ENCODE measurements around the gene RNF157. TPM values are rescaled to one million over a fixed set of nuclear protein-coding genes. Genes with fewer than 3 reads are reported as not detected.
"Not testable (repeated sequence)": the region's sequence is repeated elsewhere in the genome, so short reads cannot be mapped to it uniquely, and the experiment has no call there.

The RNF157 gene
- total RNA-seq, 1 donor from 2014 or later = 17.8 TPM

- Mint-ChIP-seq H3K27ac (ENCODE audit: unreplicated experiment) (no peak overlapping the region), H3K4me3 (ENCODE audit: unreplicated experiment) (no peak overlapping the region), H3K9me3 (ENCODE audit: unreplicated experiment) (no peaks in the 10 kb centered on the region), H3K4me1 (ENCODE audit: low read depth, unreplicated experiment) (no peaks in the 10 kb centered on the region), H3K36me3 (ENCODE audit: unreplicated experiment) (no peaks in the 10 kb centered on the region), H3K27me3 (ENCODE audit: unreplicated experiment) (peaks cover 7% of the 10 kb centered on the region)
- TF ChIP-seq, protein P1, sequence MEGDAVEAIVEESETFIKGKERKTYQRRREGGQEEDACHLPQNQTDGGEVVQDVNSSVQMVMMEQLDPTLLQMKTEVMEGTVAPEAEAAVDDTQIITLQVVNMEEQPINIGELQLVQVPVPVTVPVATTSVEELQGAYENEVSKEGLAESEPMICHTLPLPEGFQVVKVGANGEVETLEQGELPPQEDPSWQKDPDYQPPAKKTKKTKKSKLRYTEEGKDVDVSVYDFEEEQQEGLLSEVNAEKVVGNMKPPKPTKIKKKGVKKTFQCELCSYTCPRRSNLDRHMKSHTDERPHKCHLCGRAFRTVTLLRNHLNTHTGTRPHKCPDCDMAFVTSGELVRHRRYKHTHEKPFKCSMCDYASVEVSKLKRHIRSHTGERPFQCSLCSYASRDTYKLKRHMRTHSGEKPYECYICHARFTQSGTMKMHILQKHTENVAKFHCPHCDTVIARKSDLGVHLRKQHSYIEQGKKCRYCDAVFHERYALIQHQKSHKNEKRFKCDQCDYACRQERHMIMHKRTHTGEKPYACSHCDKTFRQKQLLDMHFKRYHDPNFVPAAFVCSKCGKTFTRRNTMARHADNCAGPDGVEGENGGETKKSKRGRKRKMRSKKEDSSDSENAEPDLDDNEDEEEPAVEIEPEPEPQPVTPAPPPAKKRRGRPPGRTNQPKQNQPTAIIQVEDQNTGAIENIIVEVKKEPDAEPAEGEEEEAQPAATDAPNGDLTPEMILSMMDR (IDR thresholded peaks at IDR 0.05; ENCODE audit: partially characterized antibody, unreplicated experiment) = no peak
- DNase-seq = no peak
Observed at GRCh38 chr17:76246080-76247066, 6.1 kb upstream of the RNF157 start.

GRCh38 chr17:76244721-76245120, 4.4 kb upstream of the RNF157 start:
- H3K4me3 Mint-ChIP-seq (ENCODE audit: unreplicated experiment); H3K27ac Mint-ChIP-seq (ENCODE audit: unreplicated experiment); DNase-seq; H3K36me3 Mint-ChIP-seq (ENCODE audit: unreplicated experiment); H3K9me3 Mint-ChIP-seq (ENCODE audit: unreplicated experiment); H3K4me1 Mint-ChIP-seq (ENCODE audit: low read depth, unreplicated experiment): not testable (repeated sequence)
- peaks cover 11% of the 10 kb centered on the region for H3K27me3 Mint-ChIP-seq (ENCODE audit: unreplicated experiment)

- peaks cover 11% of the 10 kb centered on the region for H3K27me3 Mint-ChIP-seq (ENCODE audit: unreplicated experiment)
- DNase-seq = no peak
Observed at GRCh38 chr17:76243826-76244679, 3.8 kb upstream of the RNF157 start.

GRCh38 chr17:76241691-76242255, 1.5 kb upstream of the RNF157 start:
- DNase-seq = no peak
- H3K27me3 Mint-ChIP-seq (ENCODE audit: unreplicated experiment) = peaks cover 14% of the 10 kb centered on the region
- H3K36me3 Mint-ChIP-seq (ENCODE audit: unreplicated experiment) = peaks cover 3% of the 10 kb centered on the region
- TF ChIP-seq, protein P1 (IDR thresholded peaks at IDR 0.05; ENCODE audit: partially characterized antibody, unreplicated experiment) = no peak
- H3K27ac Mint-ChIP-seq (ENCODE audit: unreplicated experiment) = no peak overlapping the region
- H3K4me3 Mint-ChIP-seq (ENCODE audit: unreplicated experiment) = peak overlapping the region; percentile 93
- H3K4me1 Mint-ChIP-seq (ENCODE audit: low read depth, unreplicated experiment) = peaks cover 3% of the 10 kb centered on the region
- H3K9me3 Mint-ChIP-seq (ENCODE audit: unreplicated experiment) = peaks cover 2% of the 10 kb centered on the region

More at GRCh38 chr17:76243826-76244679, 3.8 kb upstream of the RNF157 start:
- Mint-ChIP-seq H3K9me3 (ENCODE audit: unreplicated experiment) (peaks cover 2% of the 10 kb centered on the region), H3K4me1 (ENCODE audit: low read depth, unreplicated experiment) (peaks cover 3% of the 10 kb centered on the region), H3K4me3 (ENCODE audit: unreplicated experiment) (no peak overlapping the region), H3K36me3 (ENCODE audit: unreplicated experiment) (peaks cover 3% of the 10 kb centered on the region), H3K27ac (ENCODE audit: unreplicated experiment) (no peak overlapping the region)
- TF ChIP-seq, protein P1 (IDR thresholded peaks at IDR 0.05; ENCODE audit: partially characterized antibody, unreplicated experiment) = no peak

GRCh38 chr17:76241204-76241538, 878 bp upstream of the RNF157 start:
- H3K4me1 Mint-ChIP-seq (ENCODE audit: low read depth, unreplicated experiment) = peaks cover 3% of the 10 kb centered on the region
- DNase-seq = no peak
- H3K36me3 Mint-ChIP-seq (ENCODE audit: unreplicated experiment) = peaks cover 3% of the 10 kb centered on the region
- TF ChIP-seq, protein P1 (IDR thresholded peaks at IDR 0.05; ENCODE audit: partially characterized antibody, unreplicated experiment) = no peak
- no peak overlapping the region for H3K27ac Mint-ChIP-seq (ENCODE audit: unreplicated experiment)
- peaks cover 14% of the 10 kb centered on the region for H3K27me3 Mint-ChIP-seq (ENCODE audit: unreplicated experiment)
- peaks cover 2% of the 10 kb centered on the region for H3K9me3 Mint-ChIP-seq (ENCODE audit: unreplicated experiment)
- peak overlapping the region; percentile 93 for H3K4me3 Mint-ChIP-seq (ENCODE audit: unreplicated experiment)
